Loucy (cell line): ENCODE results near the gene SSH2.

Experiments
- EZH2phosphoT487 ChIP-seq: fragments of 200-600 bp; IDR thresholded peaks from 2 replicates; pipeline ENCODE4 v1.6.1; 2018; ENCODE audit warnings: antibody characterized with exemption, mild to moderate bottlenecking, moderate library complexity, borderline replicate concordance
- TF ChIP-seq, protein P1 (sequence below): fragments of 200-600 bp; sonication (generic); conservative IDR thresholded peaks from 2 replicates; pipeline ENCODE4 v1.5.1; 2014; ENCODE audit warnings: mild to moderate bottlenecking, antibody characterized with exemption, low read length

DNA sequence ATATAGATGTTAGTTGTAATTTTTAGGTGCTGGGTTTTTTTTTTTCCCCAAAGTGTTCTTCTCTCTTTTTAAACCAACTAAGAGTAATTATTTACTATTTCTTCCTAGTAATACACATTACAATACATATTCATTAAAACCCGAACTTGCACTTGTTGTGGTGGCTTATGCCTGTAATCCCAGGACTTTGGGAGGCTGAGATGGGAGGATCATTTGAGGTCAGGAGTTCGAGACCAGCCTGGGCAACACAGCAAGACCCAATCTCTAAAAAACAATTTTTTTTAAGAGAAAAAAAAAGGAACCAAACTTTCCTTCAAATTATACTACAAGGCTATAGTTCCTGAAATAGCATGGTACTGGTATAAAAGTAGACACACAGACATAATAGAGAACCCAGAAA lies 15.3 kb upstream of the SSH2 start:
- TF ChIP-seq, protein P1, sequence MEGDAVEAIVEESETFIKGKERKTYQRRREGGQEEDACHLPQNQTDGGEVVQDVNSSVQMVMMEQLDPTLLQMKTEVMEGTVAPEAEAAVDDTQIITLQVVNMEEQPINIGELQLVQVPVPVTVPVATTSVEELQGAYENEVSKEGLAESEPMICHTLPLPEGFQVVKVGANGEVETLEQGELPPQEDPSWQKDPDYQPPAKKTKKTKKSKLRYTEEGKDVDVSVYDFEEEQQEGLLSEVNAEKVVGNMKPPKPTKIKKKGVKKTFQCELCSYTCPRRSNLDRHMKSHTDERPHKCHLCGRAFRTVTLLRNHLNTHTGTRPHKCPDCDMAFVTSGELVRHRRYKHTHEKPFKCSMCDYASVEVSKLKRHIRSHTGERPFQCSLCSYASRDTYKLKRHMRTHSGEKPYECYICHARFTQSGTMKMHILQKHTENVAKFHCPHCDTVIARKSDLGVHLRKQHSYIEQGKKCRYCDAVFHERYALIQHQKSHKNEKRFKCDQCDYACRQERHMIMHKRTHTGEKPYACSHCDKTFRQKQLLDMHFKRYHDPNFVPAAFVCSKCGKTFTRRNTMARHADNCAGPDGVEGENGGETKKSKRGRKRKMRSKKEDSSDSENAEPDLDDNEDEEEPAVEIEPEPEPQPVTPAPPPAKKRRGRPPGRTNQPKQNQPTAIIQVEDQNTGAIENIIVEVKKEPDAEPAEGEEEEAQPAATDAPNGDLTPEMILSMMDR: no peak
- no peak for TF ChIP-seq EZH2phosphoT487
